OCI-LY7 (cell line): ENCODE data around the gene PLEKHH1.

Experiments used
- CTCF ChIP-seq: fragments of 200-600 bp; sonication (generic); conservative IDR thresholded peaks from 2 replicates; pipeline ENCODE4 v1.5.1; 2014; ENCODE audit warnings: mild to moderate bottlenecking, antibody characterized with exemption, low read length, moderate library complexity, mixed read lengths
- EZH2phosphoT487 ChIP-seq: fragments of 200-600 bp; sonication (generic); IDR thresholded peaks from 2 replicates; pipeline ENCODE4 v1.6.1; 2018; ENCODE audit warnings: low read depth, borderline replicate concordance, mild to moderate bottlenecking, mixed run types, antibody characterized with exemption, low read length, moderate library complexity, mixed read lengths

GRCh38 chr14:67500981-67501380 lies 32.1 kb upstream of the PLEKHH1 start:
- TF ChIP-seq CTCF = no peak
- TF ChIP-seq EZH2phosphoT487 = no peak
